HepG2 (cell line): ENCODE measurements around the gene LOXL3. TPM values are rescaled to one million over a fixed set of nuclear protein-coding genes. Genes with fewer than 3 reads are reported as not detected.

ENCODE experiments used
- CSRNP2 ChIP-seq: sonication (generic); formaldehyde crosslinking; conservative IDR thresholded peaks from 2 replicates; pipeline ENCODE4 v1.8.0; 2022; ENCODE audit warnings: low read depth, missing genetic modification reagents
- ELF1 ChIP-seq: sonication (generic); formaldehyde crosslinking; IDR thresholded peaks from 2 replicates; pipeline ENCODE4 v1.4.0; 2020; ENCODE audit warnings: missing genetic modification reagents
- HIC2 ChIP-seq: sonication (generic); formaldehyde crosslinking; IDR thresholded peaks from 2 replicates; pipeline ENCODE4 v1.9.0; 2022; ENCODE audit warnings: low read depth, missing genetic modification reagents
- IRX3 ChIP-seq: sonication (generic); formaldehyde crosslinking; IDR thresholded peaks from 2 replicates; pipeline ENCODE4 v1.8.1; 2023; ENCODE audit warnings: mild to moderate bottlenecking, low read depth, missing genetic modification reagents, borderline replicate concordance
- ZNF609 ChIP-seq: sonication (generic); formaldehyde crosslinking; IDR thresholded peaks from 2 replicates; pipeline ENCODE4 v1.4.0; 2020; ENCODE audit warnings: mild to moderate bottlenecking, missing genetic modification reagents, borderline replicate concordance
- ZNF678 ChIP-seq: sonication (generic); formaldehyde crosslinking; IDR thresholded peaks from 2 replicates; pipeline ENCODE4 v1.4.0; 2020; ENCODE audit warnings: mild to moderate bottlenecking, missing genetic modification reagents
- polyA plus RNA-seq, 8 experiments: library from polyadenylated mRNA; depleted of rRNA in 3 of 8; stranded (reverse) in 7 of 8; unstranded in 1 of 8; fragments of >200 nt; fragmentation: Illumina TruSeq in 4 of 8; extraction: Trizol in 4 of 8; gene quantifications; 2 replicates each; pipeline versions ENCODE4 v1.2.1 to v1.2.3, GENCODE V29; 2011 to 2016; ENCODE audit warnings: low read depth in 4 of 8, missing spikeins in 1 of 8, mixed read lengths in 1 of 8; ENCODE audit not compliant: insufficient read depth in 1 of 8
- total RNA-seq, 5 experiments: library from RNA; depleted of rRNA; stranded (reverse); fragments of >200 nt; fragmentation: Illumina TruSeq; extraction: Trizol; gene quantifications; 2 replicates each; pipeline ENCODE4 v1.2.3, GENCODE V29; 2016; ENCODE audit warnings: low read depth in 1 of 5

LOXL3 gene
- total and polyA plus RNA-seq, 2 of the 13 experiments (the other 11 are each of a cell fraction or from before 2014, with no cell fraction given), result 0.55 to 6.5 TPM

GRCh38 chr2:74566076-74566753 lies 12.5 kb upstream of the LOXL3 start (continued):
- TF ChIP-seq ZNF609 (CRISPR knock-in tag), result no peak
- no peak for TF ChIP-seq ZNF678 (CRISPR knock-in tag)
- TF ChIP-seq CSRNP2 (CRISPR knock-in tag), result no peak
- no peak for TF ChIP-seq IRX3
- no peak for TF ChIP-seq ELF1 (CRISPR knock-in tag)
- TF ChIP-seq HIC2, result no peak
